Neural cell (in vitro differentiated cells): Measurements from ENCODE around the gene TEX38. TPM values are rescaled to one million over a fixed set of nuclear protein-coding genes. Genes with fewer than 3 reads are reported as not detected.

Experiments used
- H2AFZ ChIP-seq: fragments of 200-600, 300-800 bp; sonication (generic), shearing (Covaris generic); 2 replicates; pipeline ENCODE4 v1.6.0; 2014; ENCODE audit warnings: low read depth, mild to moderate bottlenecking, antibody characterized with exemption, low read length, moderate library complexity
- H3F3A ChIP-seq: fragments of 200-600 bp; shearing (Covaris generic); 2 replicates; pipeline ENCODE4 v1.6.1; 2016; ENCODE audit warnings: mild to moderate bottlenecking, moderate library complexity, mixed read lengths, antibody characterized with exemption, low read length; ENCODE audit not compliant: insufficient read depth, poor library complexity, severe bottlenecking
- H3K27ac ChIP-seq: fragments of 200-600, 300-800 bp; sonication (generic), shearing (Covaris generic); 2 replicates; pipeline ENCODE4 v1.5.1; 2014; ENCODE audit warnings: mild to moderate bottlenecking, low read length, moderate library complexity
- H3K27me3 ChIP-seq: fragments of 300-800, 200-600 bp; sonication (generic), shearing (Covaris generic); 2 replicates; pipeline ENCODE4 v1.6.0; 2014; ENCODE audit warnings: mild to moderate bottlenecking, low read depth, low read length, moderate library complexity; ENCODE audit not compliant: insufficient read depth
- H3K36me3 ChIP-seq: fragments of 300-800, 200-600 bp; sonication (generic), shearing (Covaris generic); 2 replicates; pipeline ENCODE4 v1.5.1; 2014; ENCODE audit warnings: mild to moderate bottlenecking, antibody characterized with exemption, low read length, moderate library complexity; ENCODE audit not compliant: insufficient read depth
- H3K4me2 ChIP-seq: fragments of 300-800, 200-600 bp; sonication (generic), shearing (Covaris generic); 2 replicates; pipeline ENCODE4 v1.6.0; 2014; ENCODE audit warnings: mild to moderate bottlenecking, low read length
- H3K4me3 ChIP-seq: fragments of 300-800, 200-600 bp; sonication (generic), shearing (Covaris generic); 2 replicates; pipeline ENCODE4 v1.5.1; 2014; ENCODE audit warnings: mild to moderate bottlenecking, low read length, moderate library complexity
- H3K79me2 ChIP-seq: fragments of 200-600 bp; shearing (Covaris generic); replicated peaks from 2 replicates; pipeline ENCODE4 v1.6.0; 2014; ENCODE audit warnings: mild to moderate bottlenecking, low read length, moderate library complexity; ENCODE audit not compliant: insufficient read depth
- H3K9ac ChIP-seq: fragments of 300-800, 200-600 bp; sonication (generic), shearing (Covaris generic); 2 replicates; pipeline ENCODE4 v1.6.1; 2016; ENCODE audit warnings: mild to moderate bottlenecking, low read length, mixed read lengths
- H3K9me2 ChIP-seq: fragments of 200-600 bp; shearing (Covaris generic); 2 replicates; pipeline ENCODE4 v1.6.1; 2016; ENCODE audit warnings: mild to moderate bottlenecking, low read length, mixed read lengths; ENCODE audit not compliant: insufficient read depth
- H3K9me3 ChIP-seq: fragments of 200-600, 300-800 bp; sonication (generic), shearing (Covaris generic); 2 replicates; pipeline ENCODE4 v1.6.1; 2016; ENCODE audit warnings: mild to moderate bottlenecking, mixed run types, low read length, moderate library complexity, mixed read lengths
- H4K20me1 ChIP-seq: fragments of 200-600 bp; shearing (Covaris generic); 2 replicates; pipeline ENCODE4 v1.6.1; 2016; ENCODE audit warnings: mild to moderate bottlenecking, mixed run types; ENCODE audit not compliant: insufficient read depth
- EP300 ChIP-seq: fragments of 450-650 bp; conservative IDR thresholded peaks from 2 replicates; pipeline ENCODE4 v1.6.1; 2014; ENCODE audit warnings: antibody characterized with exemption, mild to moderate bottlenecking, moderate library complexity; ENCODE audit not compliant: poor library complexity, severe bottlenecking
- EZH2 ChIP-seq: fragments of 200-600, 300-800 bp; shearing (Covaris generic), sonication (generic); IDR thresholded peaks from 2 replicates; pipeline ENCODE4 v1.6.1; 2014; ENCODE audit warnings: antibody characterized with exemption, low read length, borderline replicate concordance, mild to moderate bottlenecking; ENCODE audit not compliant: insufficient read depth, poor library complexity, severe bottlenecking
- MXI1 ChIP-seq: fragments of 450-650 bp; conservative IDR thresholded peaks from 2 replicates; pipeline ENCODE4 v1.6.1; 2014; ENCODE audit warnings: antibody characterized with exemption, mild to moderate bottlenecking; ENCODE audit not compliant: poor library complexity, severe bottlenecking
- POLR2AphosphoS5 ChIP-seq: IDR thresholded peaks from 2 replicates; pipeline ENCODE4 v1.6.1; 2012
- RAD21 ChIP-seq: fragments of 450-650 bp; conservative IDR thresholded peaks from 2 replicates; pipeline ENCODE4 v1.6.1; 2014; ENCODE audit warnings: antibody characterized with exemption, mild to moderate bottlenecking, moderate library complexity
- SMC3 ChIP-seq: fragments of 450-650 bp; conservative IDR thresholded peaks from 2 replicates; pipeline ENCODE4 v1.6.1; 2014; ENCODE audit warnings: antibody characterized with exemption, mild to moderate bottlenecking, moderate library complexity; ENCODE audit not compliant: poor library complexity
- TAF1 ChIP-seq: IDR thresholded peaks from 2 replicates; pipeline ENCODE4 v1.6.1; 2012; ENCODE audit warnings: low read depth
- polyA plus RNA-seq: library from polyadenylated mRNA; depleted of rRNA; stranded (reverse); fragments of >200 nt; gene quantifications from 2 replicates; pipeline ENCODE4 v1.2.3, GENCODE V29; 2014
- TF ChIP-seq, protein P1 (sequence below): fragments of 450-650 bp; IDR thresholded peaks from 2 replicates; pipeline ENCODE4 v1.5.1; 2014; ENCODE audit warnings: antibody characterized with exemption, mild to moderate bottlenecking, moderate library complexity; ENCODE audit not compliant: poor library complexity, severe bottlenecking
- TF ChIP-seq, protein P2 (sequence below): IDR thresholded peaks from 2 replicates; pipeline ENCODE4 v1.6.1; 2012; ENCODE audit warnings: borderline replicate concordance

TEX38 gene
- polyA plus RNA-seq, 1 donor from 2014 or later, result not detected

DNA sequence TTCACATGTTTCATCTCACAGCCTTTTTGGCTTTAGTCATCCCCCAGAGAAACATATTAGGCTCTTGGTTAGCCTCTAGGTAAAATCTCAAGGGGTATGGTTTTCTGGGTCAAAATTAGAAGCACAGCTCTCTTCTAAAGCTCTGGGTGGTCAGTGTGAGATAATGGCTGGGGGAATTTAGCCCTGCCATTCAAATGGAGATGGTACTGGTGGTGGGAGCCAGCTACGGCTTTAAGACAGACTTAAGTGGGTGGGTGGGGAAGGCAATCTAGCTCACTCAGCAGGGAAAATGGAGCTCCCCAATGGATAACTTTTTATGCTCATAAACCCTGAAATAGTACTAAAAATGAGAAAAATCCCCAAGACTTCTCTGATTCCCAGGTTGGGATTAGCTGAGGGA lies 5.7 kb downstream of the TEX38 start:
- no peak for TF ChIP-seq POLR2AphosphoS5
- TF ChIP-seq, protein P1, sequence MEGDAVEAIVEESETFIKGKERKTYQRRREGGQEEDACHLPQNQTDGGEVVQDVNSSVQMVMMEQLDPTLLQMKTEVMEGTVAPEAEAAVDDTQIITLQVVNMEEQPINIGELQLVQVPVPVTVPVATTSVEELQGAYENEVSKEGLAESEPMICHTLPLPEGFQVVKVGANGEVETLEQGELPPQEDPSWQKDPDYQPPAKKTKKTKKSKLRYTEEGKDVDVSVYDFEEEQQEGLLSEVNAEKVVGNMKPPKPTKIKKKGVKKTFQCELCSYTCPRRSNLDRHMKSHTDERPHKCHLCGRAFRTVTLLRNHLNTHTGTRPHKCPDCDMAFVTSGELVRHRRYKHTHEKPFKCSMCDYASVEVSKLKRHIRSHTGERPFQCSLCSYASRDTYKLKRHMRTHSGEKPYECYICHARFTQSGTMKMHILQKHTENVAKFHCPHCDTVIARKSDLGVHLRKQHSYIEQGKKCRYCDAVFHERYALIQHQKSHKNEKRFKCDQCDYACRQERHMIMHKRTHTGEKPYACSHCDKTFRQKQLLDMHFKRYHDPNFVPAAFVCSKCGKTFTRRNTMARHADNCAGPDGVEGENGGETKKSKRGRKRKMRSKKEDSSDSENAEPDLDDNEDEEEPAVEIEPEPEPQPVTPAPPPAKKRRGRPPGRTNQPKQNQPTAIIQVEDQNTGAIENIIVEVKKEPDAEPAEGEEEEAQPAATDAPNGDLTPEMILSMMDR, result no peak
- TF ChIP-seq SMC3, result no peak
- TF ChIP-seq MXI1, result no peak
- Histone ChIP-seq H3K4me2 (no peak overlapping the region), H3K36me3 (peaks cover 7% of the 10 kb centered on the region), H3K27me3 (no peaks in the 10 kb centered on the region), H3K79me2 (no peaks in the 10 kb centered on the region), H2AFZ (no peak overlapping the region), H3K9me2 (no peaks in the 10 kb centered on the region), H3K9me3 (no peaks in the 10 kb centered on the region), H3K27ac (no peak overlapping the region), H3K4me3 (no peak overlapping the region), H3F3A (no peaks in the 10 kb centered on the region), H3K9ac (no peak overlapping the region), H4K20me1 (no peaks in the 10 kb centered on the region)

DNA sequence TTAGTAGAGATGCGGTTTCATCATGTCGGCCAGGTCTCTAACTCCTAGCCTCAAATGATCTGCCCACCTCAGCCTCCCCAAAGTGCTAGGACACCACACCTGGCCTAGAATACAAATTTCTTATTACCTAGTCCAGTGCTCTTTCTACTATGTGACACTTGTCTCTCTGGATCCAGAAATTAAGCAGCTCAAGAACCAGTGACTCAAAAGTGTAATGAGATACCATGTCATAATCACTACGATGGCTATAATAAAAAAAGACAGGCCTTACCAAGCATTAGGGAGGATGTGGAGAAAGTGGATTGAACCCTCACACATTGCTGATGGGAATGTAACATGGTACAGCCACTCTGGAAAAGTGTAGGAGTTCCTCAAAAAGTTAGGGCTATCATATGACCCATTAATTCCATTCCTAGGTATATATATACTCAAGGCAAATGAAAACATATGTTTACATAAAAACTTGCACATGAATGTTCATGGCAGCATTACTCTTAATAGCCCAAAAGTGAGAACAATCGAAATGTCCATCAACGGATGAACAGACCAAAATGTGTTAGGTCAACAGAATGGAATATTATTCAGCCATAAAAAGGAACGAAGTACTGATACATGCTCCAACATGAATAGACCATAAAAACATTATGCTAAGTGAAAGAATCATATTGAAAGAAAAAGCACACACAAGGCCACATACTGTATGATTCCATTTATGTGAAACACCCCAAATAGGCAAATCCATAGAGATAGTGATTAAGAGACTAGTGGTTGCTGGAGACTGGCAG lies 8.3 kb downstream of the TEX38 start:
- Histone ChIP-seq H3K79me2 (no peaks in the 10 kb centered on the region), H3F3A (no peaks in the 10 kb centered on the region), H4K20me1 (no peaks in the 10 kb centered on the region), H3K9me3 (no peaks in the 10 kb centered on the region), H3K4me3 (no peak overlapping the region), H3K27me3 (no peaks in the 10 kb centered on the region), H3K27ac (no peak overlapping the region), H3K9me2 (no peaks in the 10 kb centered on the region), H2AFZ (no peak overlapping the region), H3K9ac (no peak overlapping the region), H3K36me3 (peaks cover 16% of the 10 kb centered on the region), H3K4me2 (no peak overlapping the region)
- TF ChIP-seq, protein P1, result no peak
- TF ChIP-seq EZH2, result no peak
- TF ChIP-seq TAF1, result no peak
- no peak for TF ChIP-seq MXI1
- no peak for TF ChIP-seq RAD21
- TF ChIP-seq POLR2AphosphoS5, result no peak
- TF ChIP-seq EP300, result no peak
- no peak for TF ChIP-seq SMC3
- TF ChIP-seq, protein P2, sequence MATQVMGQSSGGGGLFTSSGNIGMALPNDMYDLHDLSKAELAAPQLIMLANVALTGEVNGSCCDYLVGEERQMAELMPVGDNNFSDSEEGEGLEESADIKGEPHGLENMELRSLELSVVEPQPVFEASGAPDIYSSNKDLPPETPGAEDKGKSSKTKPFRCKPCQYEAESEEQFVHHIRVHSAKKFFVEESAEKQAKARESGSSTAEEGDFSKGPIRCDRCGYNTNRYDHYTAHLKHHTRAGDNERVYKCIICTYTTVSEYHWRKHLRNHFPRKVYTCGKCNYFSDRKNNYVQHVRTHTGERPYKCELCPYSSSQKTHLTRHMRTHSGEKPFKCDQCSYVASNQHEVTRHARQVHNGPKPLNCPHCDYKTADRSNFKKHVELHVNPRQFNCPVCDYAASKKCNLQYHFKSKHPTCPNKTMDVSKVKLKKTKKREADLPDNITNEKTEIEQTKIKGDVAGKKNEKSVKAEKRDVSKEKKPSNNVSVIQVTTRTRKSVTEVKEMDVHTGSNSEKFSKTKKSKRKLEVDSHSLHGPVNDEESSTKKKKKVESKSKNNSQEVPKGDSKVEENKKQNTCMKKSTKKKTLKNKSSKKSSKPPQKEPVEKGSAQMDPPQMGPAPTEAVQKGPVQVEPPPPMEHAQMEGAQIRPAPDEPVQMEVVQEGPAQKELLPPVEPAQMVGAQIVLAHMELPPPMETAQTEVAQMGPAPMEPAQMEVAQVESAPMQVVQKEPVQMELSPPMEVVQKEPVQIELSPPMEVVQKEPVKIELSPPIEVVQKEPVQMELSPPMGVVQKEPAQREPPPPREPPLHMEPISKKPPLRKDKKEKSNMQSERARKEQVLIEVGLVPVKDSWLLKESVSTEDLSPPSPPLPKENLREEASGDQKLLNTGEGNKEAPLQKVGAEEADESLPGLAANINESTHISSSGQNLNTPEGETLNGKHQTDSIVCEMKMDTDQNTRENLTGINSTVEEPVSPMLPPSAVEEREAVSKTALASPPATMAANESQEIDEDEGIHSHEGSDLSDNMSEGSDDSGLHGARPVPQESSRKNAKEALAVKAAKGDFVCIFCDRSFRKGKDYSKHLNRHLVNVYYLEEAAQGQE, result no peak
